Adrenal gland (tissue), 5 donors: Measurements from ENCODE around the gene TANC1.

Experiments used
- CTCF ChIP-seq, 6 experiments: fragments of 450-650 bp in 4 of 6; fragments of 200-600 bp in 2 of 6; sonication (generic) in 1 of 6; IDR thresholded peaks; 1 replicate in 5 of 6; 2 replicates in 1 of 6; pipeline versions ENCODE4 v1.5.1 to v1.8.0; 2016 to 2021; ENCODE audit warnings: antibody characterized with exemption in 6 of 6, mild to moderate bottlenecking in 2 of 6, moderate library complexity in 1 of 6
- POLR2A ChIP-seq, 2 donors: fragments of 450-650 bp; IDR thresholded peaks; one replicate each; pipeline ENCODE4 v1.6.1; 2017; ENCODE audit warnings: antibody characterized with exemption in 2 of 2, mild to moderate bottlenecking in 2 of 2, moderate library complexity in 1 of 2
- donor health status: DM: no; HTN: no; CAD: no.

GRCh38 chr2:159217676-159218075 lies 249.2 kb downstream of the TANC1 start:
- TF ChIP-seq CTCF (IDR thresholded peaks at IDR 0.05) (no peak), POLR2A (IDR thresholded peaks at IDR 0.05) (no peak)
